GM19438 (cell line): ENCODE data around the gene ALS2.
"Not testable (repeated sequence)": the region's sequence is repeated elsewhere in the genome, so short reads cannot be mapped to it uniquely, and the experiment has no call there.

Source experiments
- ATAC-seq: cut with Tn5 transposase; IDR thresholded peaks from one replicate; pipeline ENCODE4 v1.9.1; 2021; ENCODE audit warnings: low read depth; ENCODE audit not compliant: unreplicated experiment

The ALS2 gene

GRCh38 chr2:201795607-201796477, 15.1 kb upstream of the ALS2 start:
- ATAC-seq, result no peak

GRCh38 chr2:201794294-201794693, 13.6 kb upstream of the ALS2 start:
- ATAC-seq, result no peak

GRCh38 chr2:201793631-201794030, 12.9 kb upstream of the ALS2 start:
- no peak for ATAC-seq

- no peak for ATAC-seq
Observed at GRCh38 chr2:201790989-201791388, 10.3 kb upstream of the ALS2 start.

- no peak for ATAC-seq
Observed at GRCh38 chr2:201790291-201790690, 9.6 kb upstream of the ALS2 start.

- no peak for ATAC-seq
Observed at GRCh38 chr2:201789395-201789794, 8.7 kb upstream of the ALS2 start.

- ATAC-seq, result no peak
Observed at GRCh38 chr2:201788371-201788770, 7.6 kb upstream of the ALS2 start.

- no peak for ATAC-seq
Observed at GRCh38 chr2:201786471-201786870, 5.7 kb upstream of the ALS2 start.

- no peak for ATAC-seq
Observed at GRCh38 chr2:201785135-201785534, 4.4 kb upstream of the ALS2 start.

GRCh38 chr2:201784563-201784962, 3.8 kb upstream of the ALS2 start:
- no peak for ATAC-seq

- ATAC-seq, result no peak
Observed at GRCh38 chr2:201781557-201782051, 871 bp upstream of the ALS2 start.

- ATAC-seq, result no peak
Observed at GRCh38 chr2:201779901-201780673, 646 bp downstream of the ALS2 start.

GRCh38 chr2:201777869-201778268, 2.9 kb downstream of the ALS2 start:
- ATAC-seq, result no peak

GRCh38 chr2:201777043-201777442, 3.7 kb downstream of the ALS2 start:
- ATAC-seq, result no peak

GRCh38 chr2:201775326-201775725, 5.4 kb downstream of the ALS2 start:
- no peak for ATAC-seq

- no peak for ATAC-seq
Observed at GRCh38 chr2:201774546-201774945, 6.2 kb downstream of the ALS2 start.

GRCh38 chr2:201773990-201774389, 6.7 kb downstream of the ALS2 start:
- ATAC-seq, result no peak

- ATAC-seq, result no peak
Observed at GRCh38 chr2:201769666-201770373, 10.9 kb downstream of the ALS2 start.

GRCh38 chr2:201768918-201769317, 11.8 kb downstream of the ALS2 start:
- ATAC-seq, result no peak

GRCh38 chr2:201765799-201766198, 14.9 kb downstream of the ALS2 start:
- ATAC-seq, result no peak

GRCh38 chr2:201764469-201764868, 16.3 kb downstream of the ALS2 start:
- ATAC-seq, result not testable (repeated sequence)
